GM12801 (cell line): ENCODE measurements around the gene KDM2B.

Experiments
- CTCF ChIP-seq: IDR thresholded peaks from one replicate; pipeline ENCODE4 v1.5.1; 2011; ENCODE audit warnings: control low read depth; ENCODE audit not compliant: insufficient read length; ENCODE audit errors: extremely low read depth

The KDM2B gene

DNA sequence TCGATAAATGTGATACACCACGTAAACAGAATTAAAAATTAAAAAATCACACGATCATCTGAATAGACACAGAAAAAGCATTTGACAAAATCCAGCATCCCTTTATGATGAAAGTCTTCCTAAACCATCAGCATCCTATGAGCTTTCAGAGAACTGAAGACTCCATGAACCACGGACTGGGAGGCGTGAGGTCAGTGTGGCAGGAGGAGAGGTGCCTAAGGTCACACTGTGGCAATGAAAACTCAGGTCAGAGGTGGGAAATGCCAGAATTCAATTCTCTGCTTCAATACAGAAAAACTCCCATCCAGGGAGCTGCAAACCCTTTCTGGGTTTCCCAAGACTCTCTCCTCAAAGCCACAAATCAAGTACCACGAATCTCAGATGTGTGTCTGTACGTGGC is 51.6 kb downstream of the KDM2B start:
- TF ChIP-seq CTCF, result no peak

DNA sequence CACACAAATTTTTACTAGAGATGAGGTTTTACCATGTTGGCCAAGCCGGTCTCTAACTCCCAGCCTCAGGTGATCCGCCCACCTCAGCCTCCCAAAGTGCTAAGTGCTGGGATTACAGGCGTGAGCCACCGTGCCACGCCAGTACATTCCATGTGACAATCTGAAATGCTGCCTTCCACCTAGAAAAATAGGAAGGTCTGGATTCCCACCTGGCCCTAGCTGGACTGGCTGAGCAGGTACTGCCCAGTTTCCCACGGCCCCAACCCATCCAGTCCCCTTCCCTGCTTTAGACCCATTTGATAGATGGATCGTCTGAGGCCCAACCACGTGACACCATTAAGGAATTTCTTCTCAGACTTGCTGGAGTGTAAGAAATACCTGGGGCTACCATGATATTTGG is 55.4 kb downstream of the KDM2B start:
- no peak for TF ChIP-seq CTCF

GRCh38 chr12:121524196-121524916 is 56.5 kb downstream of the KDM2B start:
- TF ChIP-seq CTCF, result no peak

- no peak for TF ChIP-seq CTCF
Observed at GRCh38 chr12:121523741-121524140, 57.1 kb downstream of the KDM2B start.

DNA sequence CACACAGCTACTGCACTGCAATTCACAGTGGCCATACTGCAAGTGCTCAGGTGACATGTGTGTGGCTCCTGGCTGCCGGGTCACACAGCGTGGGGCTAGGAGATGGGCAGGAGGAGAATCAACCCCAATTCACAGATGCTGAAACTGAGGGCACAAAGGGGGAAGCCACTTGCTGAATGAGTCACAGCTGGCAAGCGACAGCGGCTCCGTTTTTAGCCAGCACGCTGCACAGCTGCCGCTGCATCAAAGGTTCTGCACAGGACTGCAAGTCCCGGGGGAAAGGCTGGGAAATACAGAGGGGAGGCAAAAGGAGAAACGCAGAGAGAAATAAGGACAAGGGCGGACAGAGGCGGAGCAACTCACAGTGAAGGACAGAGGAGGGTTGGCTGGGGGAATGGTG is 57.9 kb downstream of the KDM2B start:
- no peak for TF ChIP-seq CTCF

GRCh38 chr12:121520586-121521086 is 60.2 kb downstream of the KDM2B start:
- TF ChIP-seq CTCF, result no peak

- TF ChIP-seq CTCF, result no peak
Observed at GRCh38 chr12:121520119-121520518, 60.7 kb downstream of the KDM2B start.

DNA sequence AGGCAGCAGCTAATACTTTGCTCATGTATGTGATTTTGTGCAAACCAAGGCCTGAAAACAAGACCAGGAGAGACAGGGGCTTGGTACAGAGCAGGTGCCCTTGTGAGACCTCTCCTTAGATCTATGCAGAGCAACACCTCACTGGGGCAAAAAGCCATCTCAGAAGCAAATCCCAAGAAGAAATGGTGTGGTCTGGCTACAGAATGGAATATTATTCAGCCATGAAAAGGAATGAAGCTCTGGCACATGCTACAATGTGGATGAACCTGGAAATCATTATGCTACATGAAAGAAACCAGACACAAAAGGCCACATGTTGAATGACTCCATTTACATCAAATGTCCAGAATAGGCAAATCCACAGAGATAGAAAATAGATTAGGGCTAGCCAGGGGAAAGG is 61.6 kb downstream of the KDM2B start:
- no peak for TF ChIP-seq CTCF
